Lower lobe of right lung (tissue), 2 donors: ENCODE data around the gene MYOZ2. TPM values are rescaled to one million over a fixed set of nuclear protein-coding genes. Genes with fewer than 3 reads are reported as not detected.

Source experiments
- ATAC-seq, 2 donors: fragments of 200-7000 bp; cut with Tn5 transposase; one replicate each; pipeline ENCODE4 v1.9.1; 2020 to 2022; ENCODE audit warnings: mild to moderate bottlenecking in 2 of 2, moderate library complexity in 2 of 2
- DNase-seq: peaks from one replicate; pipeline ENCODE4 v3.0.0-alpha.2; 2020
- H3K27ac ChIP-seq: fragments of 200-600 bp; one replicate; pipeline ENCODE4 v1.8.0; 2022
- H3K27me3 ChIP-seq: fragments of 200-600 bp; one replicate; pipeline ENCODE4 v1.8.0; 2022; ENCODE audit warnings: low read depth
- H3K36me3 ChIP-seq: fragments of 200-600 bp; one replicate; pipeline ENCODE4 v1.8.0; 2022; ENCODE audit warnings: mild to moderate bottlenecking
- H3K4me1 ChIP-seq: fragments of 200-600 bp; one replicate; pipeline ENCODE4 v1.8.0; 2022
- H3K4me3 ChIP-seq: fragments of 200-600 bp; one replicate; pipeline ENCODE4 v1.8.0; 2022; ENCODE audit warnings: mild to moderate bottlenecking
- H3K9me3 ChIP-seq: fragments of 200-600 bp; one replicate; pipeline ENCODE4 v1.8.0; 2022
- CTCF ChIP-seq: fragments of 200-600 bp; IDR thresholded peaks from one replicate; pipeline ENCODE4 v1.8.0; 2022; ENCODE audit warnings: antibody characterized with exemption, mild to moderate bottlenecking
- intact Hi-C: fragments of 100-400 bp; cut with DNase I; formaldehyde crosslinking; loops from one replicate; pipeline ENCODE4 v1.11.0; 2022
- total RNA-seq: library from RNA; stranded (reverse); fragmentation: NEBNext Ultra II Directional; extraction: Animal tissue kit (Norgen Biotek cat#: 25700); gene quantifications from one replicate; pipeline ENCODE4 v1.2.1, GENCODE V29; 2021
- donor health status: DM: no; HTN: yes; CAD: no; lungs with severe emphysema.

Gene MYOZ2
- total RNA-seq, 1 donor from 2014 or later, result not detected

- Histone ChIP-seq H3K27ac (no peak overlapping the region), H3K9me3 (no peaks in the 10 kb centered on the region)
- no peak for ATAC-seq
Measured at GRCh38 chr4:119179011-119179410, 43.4 kb downstream of the MYOZ2 start.

GRCh38 chr4:119184128-119184527 lies 48.5 kb downstream of the MYOZ2 start:
- H3K4me1 ChIP-seq, result no peaks in the 10 kb centered on the region
- no peaks in the 10 kb centered on the region for H3K36me3 ChIP-seq
- intact Hi-C loops, result no loop called here
- DNase-seq (no peak), ATAC-seq (no peak)
- H3K27ac ChIP-seq, result no peak overlapping the region
- no peaks in the 10 kb centered on the region for H3K27me3 ChIP-seq
- TF ChIP-seq CTCF, result no peak
- no peaks in the 10 kb centered on the region for H3K9me3 ChIP-seq
- H3K4me3 ChIP-seq, result no peak overlapping the region

More at GRCh38 chr4:119179011-119179410, 43.4 kb downstream of the MYOZ2 start:
- Histone ChIP-seq H3K4me1 (no peaks in the 10 kb centered on the region), H3K4me3 (no peak overlapping the region), H3K27me3 (no peaks in the 10 kb centered on the region), H3K36me3 (no peaks in the 10 kb centered on the region)
- intact Hi-C loops, result no loop called here
- DNase-seq, result no peak
- TF ChIP-seq CTCF, result no peak

- TF ChIP-seq CTCF, result no peak
- Histone ChIP-seq H3K27me3 (no peaks in the 10 kb centered on the region), H3K4me3 (no peak overlapping the region), H3K9me3 (no peaks in the 10 kb centered on the region), H3K27ac (no peak overlapping the region), H3K4me1 (no peaks in the 10 kb centered on the region), H3K36me3 (no peaks in the 10 kb centered on the region)
- intact Hi-C loops, result no loop called here
- ATAC-seq (peak; percentile 46 to 59), DNase-seq (no peak)
Measured at GRCh38 chr4:119189638-119190037, 54.0 kb downstream of the MYOZ2 start.

- Histone ChIP-seq H3K27me3 (no peaks in the 10 kb centered on the region), H3K27ac (no peak overlapping the region)
- DNase-seq, result no peak
Measured at GRCh38 chr4:119190354-119190753, 54.7 kb downstream of the MYOZ2 start.

GRCh38 chr4:119191505-119191904 lies 55.9 kb downstream of the MYOZ2 start:
- DNase-seq (no peak), ATAC-seq (no peak)
- H3K4me1 ChIP-seq, result no peaks in the 10 kb centered on the region
- H3K27me3 ChIP-seq, result no peaks in the 10 kb centered on the region
- no peak overlapping the region for H3K4me3 ChIP-seq
- no peak for TF ChIP-seq CTCF
- no peak overlapping the region for H3K27ac ChIP-seq
- H3K9me3 ChIP-seq, result no peaks in the 10 kb centered on the region
- H3K36me3 ChIP-seq, result no peaks in the 10 kb centered on the region
- intact Hi-C loops, result no loop called here

More at GRCh38 chr4:119190354-119190753, 54.7 kb downstream of the MYOZ2 start:
- no peaks in the 10 kb centered on the region for H3K4me1 ChIP-seq
- intact Hi-C loops, result no loop called here
- H3K4me3 ChIP-seq, result no peak overlapping the region
- no peak for TF ChIP-seq CTCF
- H3K36me3 ChIP-seq, result no peaks in the 10 kb centered on the region
- ATAC-seq, result no peak
- no peaks in the 10 kb centered on the region for H3K9me3 ChIP-seq

GRCh38 chr4:119197772-119198212 lies 62.2 kb downstream of the MYOZ2 start:
- no peaks in the 10 kb centered on the region for H3K9me3 ChIP-seq
- H3K4me3 ChIP-seq, result no peak overlapping the region
- DNase-seq, result no peak
- no peaks in the 10 kb centered on the region for H3K4me1 ChIP-seq
- intact Hi-C loops, result no loop called here
- TF ChIP-seq CTCF, result no peak
- H3K36me3 ChIP-seq, result no peaks in the 10 kb centered on the region
- ATAC-seq, result no peak
- no peak overlapping the region for H3K27ac ChIP-seq
- no peaks in the 10 kb centered on the region for H3K27me3 ChIP-seq
